ENCODE data around the gene SPACA4. TPM values are rescaled to one million over a fixed set of nuclear protein-coding genes. Genes with fewer than 3 reads are reported as not detected.
"Not testable (repeated sequence)": the region's sequence is repeated elsewhere in the genome, so short reads cannot be mapped to it uniquely, and the experiment has no call there.

The SPACA4 gene
- total and polyA plus RNA-seq, 9 of the 15 experiments (the other 6 are each of a cell fraction or from before 2014, with no cell fraction given) = not detected

GRCh38 chr19:48631225-48631624, 24.7 kb downstream of the SPACA4 start:
- H3K4me2 ChIP-seq (ENCODE audit: insufficient read depth, low read length) = no peak overlapping the region
- H3K4me3 ChIP-seq = no peak overlapping the region
- peaks cover 7% of the 10 kb centered on the region; the same call in 2 of the 3 replicates for H3K79me2 ChIP-seq (ENCODE audit: control insufficient read depth, insufficient read depth, low read length)
- FAIRE-seq = no peak
- TF ChIP-seq KHSRP (IDR thresholded peaks at IDR 0.05) = no peak
- peak; percentile 93 for TF ChIP-seq RFX1 (IDR thresholded peaks at IDR 0.05)
- peak; percentile 71 for TF ChIP-seq HDAC2 (IDR thresholded peaks at IDR 0.05)
- peak; percentile 67; the same call in 1 of the 2 replicates for TF ChIP-seq CTBP1 (IDR thresholded peaks at IDR 0.05; ENCODE audit: borderline replicate concordance)
- TF ChIP-seq RCOR1 (IDR thresholded peaks at IDR 0.05; ENCODE audit: borderline replicate concordance in 1 of 2, low read depth in 2 of 2, low read length in 2 of 2) = 0 out of 4 replicates have a peak, but pooled peaks of 1 of the 2 experiments have one; percentile 17
- no peak for TF ChIP-seq NRF1 (conservative IDR thresholded peaks at IDR 0.05 in 1 of 2, IDR thresholded peaks at IDR 0.05 in 1 of 2)
- peak; percentile 84 to 85; a peak in 3 of 4 replicates for TF ChIP-seq KDM1A (IDR thresholded peaks at IDR 0.05)
- H3K9ac ChIP-seq (ENCODE audit: insufficient read depth in 1 of 2, low read depth in 2 of 2, low read length in 2 of 2) = no peak overlapping the region
- H3K9me1 ChIP-seq (ENCODE audit: control insufficient read depth, insufficient read depth, low read length) = peaks cover 4% of the 10 kb centered on the region
- in situ Hi-C loops (cut with MboI) = no loop called here
- BruUV-seq (replicated peaks) = no TSS peak
- no peaks in the 10 kb centered on the region for H4K20me1 ChIP-seq (replicated peaks; ENCODE audit: control insufficient read depth, insufficient read depth, low read length)
- DNase-seq (ENCODE audit: extremely low read depth in 1 of 4, low spot score in 3 of 4) = no peak
- ATAC-seq = no peak
- H3K9me3 ChIP-seq (replicated peaks; ENCODE audit: control insufficient read depth, insufficient read depth, low read depth, low read length) = no peaks in the 10 kb centered on the region
- peaks cover 27 to 79% of the 10 kb centered on the region in 2 experiments for H3K4me1 ChIP-seq (replicated peaks in 1 of 2; ENCODE audit: control insufficient read depth in 2 of 2, insufficient read depth in 2 of 2, low read length in 2 of 2)
- no peak overlapping the region for H2AFZ ChIP-seq (ENCODE audit: low read depth, low read length)
- peaks cover 3% of the 10 kb centered on the region; the same call in 1 of the 3 replicates for H3K36me3 ChIP-seq (ENCODE audit: control insufficient read depth, insufficient read depth, low read length)
- ChIA-PET CTCF (ENCODE audit: low intra/inter-chr PET ratio) (no interaction called here), POLR2A (interaction anchor here (0.6 to 1.7 kb wide), 5 partner anchors 12 to 317 kb away, joined by 3 to 9 read pairs (median 4); partner anchors contain the start of genes RPL18 and SPHK2)
- 58% methylated on average over 3 of the region's 3 CpGs for WGBS (ENCODE audit: insufficient coverage, low coverage, missing lambda C conversion rate)
- no peak overlapping the region for H3K27ac ChIP-seq (ENCODE audit: extremely low read depth, low read depth, low read length)
- no peaks in the 10 kb centered on the region for H3K27me3 ChIP-seq (ENCODE audit: control insufficient read depth in 2 of 2, insufficient read depth in 2 of 2, low read length in 2 of 2)
- intact Hi-C loops (cut with micrococcal nuclease) = no loop called here

GRCh38 chr19:48632286-48632685, 25.7 kb downstream of the SPACA4 start:
- 0 out of 3 replicates have a peak overlapping the region, but pooled peaks have one; percentile 88 for H3K27ac ChIP-seq (ENCODE audit: extremely low read depth, low read depth, low read length)
- H4K20me1 ChIP-seq (replicated peaks; ENCODE audit: control insufficient read depth, insufficient read depth, low read length); intact Hi-C loops (cut with micrococcal nuclease); H3K79me2 ChIP-seq (ENCODE audit: control insufficient read depth, insufficient read depth, low read length); H3K27me3 ChIP-seq (ENCODE audit: control insufficient read depth in 2 of 2, insufficient read depth in 2 of 2, low read length in 2 of 2); ATAC-seq; H3K9me1 ChIP-seq (ENCODE audit: control insufficient read depth, insufficient read depth, low read length); FAIRE-seq; H3K9me3 ChIP-seq (replicated peaks; ENCODE audit: control insufficient read depth, insufficient read depth, low read depth, low read length); H2AFZ ChIP-seq (ENCODE audit: low read depth, low read length); CTCF ChIA-PET (ENCODE audit: low intra/inter-chr PET ratio); in situ Hi-C loops (cut with MboI); H3K4me2 ChIP-seq (ENCODE audit: insufficient read depth, low read length); H3K36me3 ChIP-seq (ENCODE audit: control insufficient read depth, insufficient read depth, low read length); DNase-seq (ENCODE audit: extremely low read depth in 1 of 4, low spot score in 3 of 4); H3K4me3 ChIP-seq; BruUV-seq (replicated peaks): not testable (repeated sequence)
- peak overlapping the region in 1 of 2 experiments; percentile 7; a peak in 1 of 4 replicates for H3K9ac ChIP-seq (ENCODE audit: insufficient read depth in 1 of 2, low read depth in 2 of 2, low read length in 2 of 2)
- peaks cover 32 to 86% of the 10 kb centered on the region in 2 experiments for H3K4me1 ChIP-seq (replicated peaks in 1 of 2; ENCODE audit: control insufficient read depth in 2 of 2, insufficient read depth in 2 of 2, low read length in 2 of 2)
- POLR2A ChIA-PET = interaction anchor here (0.7 to 2.4 kb wide), 7 partner anchors 8 to 322 kb away, joined by 3 to 18 read pairs (median 4); partner anchors contain the start of genes RPL18 and SPHK2
- 90% methylated on average over 11 of the region's 11 CpGs for WGBS (ENCODE audit: insufficient coverage, low coverage, missing lambda C conversion rate)
